ENCODE data around the gene GRIN2C.

DNA sequence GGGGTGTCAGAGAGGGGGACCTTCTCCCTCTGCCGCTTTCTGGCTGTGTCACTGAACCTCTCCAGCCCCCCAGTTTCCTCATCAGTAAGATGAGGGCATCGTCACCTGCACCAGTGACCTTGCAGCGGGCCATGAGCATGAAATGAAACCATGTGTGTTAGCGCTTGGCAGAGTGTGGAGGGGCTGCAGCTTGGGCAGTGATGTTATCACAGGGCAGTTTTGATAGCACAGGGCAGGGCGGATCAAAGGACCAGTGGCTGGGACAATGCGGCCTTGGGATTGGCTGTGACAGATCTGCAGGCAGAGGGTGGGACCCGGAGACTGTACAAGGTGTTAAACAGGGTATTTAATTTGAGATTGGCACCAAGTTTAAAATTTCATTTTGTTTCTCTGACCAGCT, 44.6 kb downstream of the GRIN2C start:
- TF ChIP-seq PCBP2 (IDR thresholded peaks at IDR 0.05; ENCODE audit: low read depth, low read length, poor library complexity, severe bottlenecking) (no peak), ZNF24 (IDR thresholded peaks at IDR 0.05) (no peak), CHD7 (IDR thresholded peaks at IDR 0.05; ENCODE audit: low read depth, low read length) (no peak), CTCF (IDR thresholded peaks at IDR 0.05 in 2 of 3, conservative IDR thresholded peaks at IDR 0.05 in 1 of 3; ENCODE audit: insufficient read depth in 2 of 3, low read depth in 1 of 3, low read length in 3 of 3) (no peak), FOXJ3 (CRISPR knock-in tag; IDR thresholded peaks at IDR 0.05) (no peak), BMI1 (IDR thresholded peaks at IDR 0.05; ENCODE audit: low read length) (no peak), ESRRA (IDR thresholded peaks at IDR 0.05; ENCODE audit: borderline replicate concordance, low read depth) (no peak), SIN3A (IDR thresholded peaks at IDR 0.05; ENCODE audit: borderline replicate concordance in 2 of 2, control insufficient read depth in 1 of 2, low read depth in 2 of 2, low read length in 2 of 2) (no peak), JUN (IDR thresholded peaks at IDR 0.05; ENCODE audit: borderline replicate concordance, low read depth, low read length) (no peak), JUN (CRISPR knock-in tag; IDR thresholded peaks at IDR 0.05; ENCODE audit: borderline replicate concordance) (no peak), BRF1 (IDR thresholded peaks at IDR 0.05; ENCODE audit: borderline replicate concordance, extremely low read depth, insufficient read length) (no peak)
- TF ChIP-seq, protein P1, sequence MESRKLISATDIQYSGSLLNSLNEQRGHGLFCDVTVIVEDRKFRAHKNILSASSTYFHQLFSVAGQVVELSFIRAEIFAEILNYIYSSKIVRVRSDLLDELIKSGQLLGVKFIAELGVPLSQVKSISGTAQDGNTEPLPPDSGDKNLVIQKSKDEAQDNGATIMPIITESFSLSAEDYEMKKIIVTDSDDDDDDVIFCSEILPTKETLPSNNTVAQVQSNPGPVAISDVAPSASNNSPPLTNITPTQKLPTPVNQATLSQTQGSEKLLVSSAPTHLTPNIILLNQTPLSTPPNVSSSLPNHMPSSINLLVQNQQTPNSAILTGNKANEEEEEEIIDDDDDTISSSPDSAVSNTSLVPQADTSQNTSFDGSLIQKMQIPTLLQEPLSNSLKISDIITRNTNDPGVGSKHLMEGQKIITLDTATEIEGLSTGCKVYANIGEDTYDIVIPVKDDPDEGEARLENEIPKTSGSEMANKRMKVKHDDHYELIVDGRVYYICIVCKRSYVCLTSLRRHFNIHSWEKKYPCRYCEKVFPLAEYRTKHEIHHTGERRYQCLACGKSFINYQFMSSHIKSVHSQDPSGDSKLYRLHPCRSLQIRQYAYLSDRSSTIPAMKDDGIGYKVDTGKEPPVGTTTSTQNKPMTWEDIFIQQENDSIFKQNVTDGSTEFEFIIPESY (CRISPR knock-in tag; IDR thresholded peaks at IDR 0.05) = no peak
- TF ChIP-seq, protein P2, sequence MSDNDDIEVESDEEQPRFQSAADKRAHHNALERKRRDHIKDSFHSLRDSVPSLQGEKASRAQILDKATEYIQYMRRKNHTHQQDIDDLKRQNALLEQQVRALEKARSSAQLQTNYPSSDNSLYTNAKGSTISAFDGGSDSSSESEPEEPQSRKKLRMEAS (CRISPR knock-in tag; IDR thresholded peaks at IDR 0.05) = no peak
- TF ChIP-seq, protein P3, sequence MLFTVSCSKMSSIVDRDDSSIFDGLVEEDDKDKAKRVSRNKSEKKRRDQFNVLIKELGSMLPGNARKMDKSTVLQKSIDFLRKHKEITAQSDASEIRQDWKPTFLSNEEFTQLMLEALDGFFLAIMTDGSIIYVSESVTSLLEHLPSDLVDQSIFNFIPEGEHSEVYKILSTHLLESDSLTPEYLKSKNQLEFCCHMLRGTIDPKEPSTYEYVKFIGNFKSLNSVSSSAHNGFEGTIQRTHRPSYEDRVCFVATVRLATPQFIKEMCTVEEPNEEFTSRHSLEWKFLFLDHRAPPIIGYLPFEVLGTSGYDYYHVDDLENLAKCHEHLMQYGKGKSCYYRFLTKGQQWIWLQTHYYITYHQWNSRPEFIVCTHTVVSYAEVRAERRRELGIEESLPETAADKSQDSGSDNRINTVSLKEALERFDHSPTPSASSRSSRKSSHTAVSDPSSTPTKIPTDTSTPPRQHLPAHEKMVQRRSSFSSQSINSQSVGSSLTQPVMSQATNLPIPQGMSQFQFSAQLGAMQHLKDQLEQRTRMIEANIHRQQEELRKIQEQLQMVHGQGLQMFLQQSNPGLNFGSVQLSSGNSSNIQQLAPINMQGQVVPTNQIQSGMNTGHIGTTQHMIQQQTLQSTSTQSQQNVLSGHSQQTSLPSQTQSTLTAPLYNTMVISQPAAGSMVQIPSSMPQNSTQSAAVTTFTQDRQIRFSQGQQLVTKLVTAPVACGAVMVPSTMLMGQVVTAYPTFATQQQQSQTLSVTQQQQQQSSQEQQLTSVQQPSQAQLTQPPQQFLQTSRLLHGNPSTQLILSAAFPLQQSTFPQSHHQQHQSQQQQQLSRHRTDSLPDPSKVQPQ (CRISPR knock-in tag; IDR thresholded peaks at IDR 0.05; ENCODE audit: borderline replicate concordance) = no peak

Measured in K562 (cell line).